NCI-H2107 (cell line): Measurements from ENCODE around the gene TPBGL.
A peak's percentile ranks its signal among the peaks of the same experiment; 100 is the strongest.

ENCODE experiments used
- DNase-seq: peaks from one replicate; lab custom pipeline; 2025; lab: John Stamatoyannopoulos, UW

The TPBGL gene

DNA sequence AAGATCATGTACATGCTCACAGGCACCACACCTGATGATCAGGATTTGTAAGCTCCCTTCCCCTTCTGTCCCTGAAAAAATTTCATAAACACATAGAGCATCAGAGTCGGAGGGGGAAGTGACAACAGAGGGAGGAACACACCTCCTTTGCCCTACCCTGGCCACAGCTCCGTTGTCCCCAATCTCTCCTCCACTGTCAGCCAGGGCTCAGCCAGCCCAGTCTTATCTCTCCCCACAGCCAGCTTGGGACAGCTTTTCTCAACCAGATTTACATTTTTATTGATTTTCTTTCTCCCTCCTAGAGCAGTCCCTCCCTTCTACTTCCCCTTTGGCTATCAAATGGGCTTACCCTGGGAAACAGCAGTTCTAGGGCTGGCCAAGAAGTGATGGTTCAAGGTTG is 32.1 kb upstream of the TPBGL start:
- no peak for DNase-seq

DNA sequence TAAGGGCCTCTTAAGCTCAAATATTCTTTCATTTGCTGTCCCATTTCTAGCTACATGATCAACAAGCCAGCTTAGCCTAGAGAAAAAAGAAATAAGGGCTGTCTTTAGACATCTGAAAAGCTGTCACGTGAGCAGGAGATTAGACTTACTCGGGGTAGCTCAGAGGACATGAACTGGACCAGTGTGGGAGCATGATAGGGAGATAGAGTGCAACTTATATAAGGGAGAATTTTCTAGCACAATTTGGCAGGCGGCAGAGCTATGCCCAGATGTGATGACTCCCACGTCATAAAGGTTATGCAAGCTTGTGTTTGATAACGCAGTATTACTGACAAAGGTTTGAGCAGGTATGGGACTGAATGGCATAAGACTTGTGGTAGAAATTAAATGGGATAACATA is 28.2 kb upstream of the TPBGL start:
- no peak for DNase-seq

DNA sequence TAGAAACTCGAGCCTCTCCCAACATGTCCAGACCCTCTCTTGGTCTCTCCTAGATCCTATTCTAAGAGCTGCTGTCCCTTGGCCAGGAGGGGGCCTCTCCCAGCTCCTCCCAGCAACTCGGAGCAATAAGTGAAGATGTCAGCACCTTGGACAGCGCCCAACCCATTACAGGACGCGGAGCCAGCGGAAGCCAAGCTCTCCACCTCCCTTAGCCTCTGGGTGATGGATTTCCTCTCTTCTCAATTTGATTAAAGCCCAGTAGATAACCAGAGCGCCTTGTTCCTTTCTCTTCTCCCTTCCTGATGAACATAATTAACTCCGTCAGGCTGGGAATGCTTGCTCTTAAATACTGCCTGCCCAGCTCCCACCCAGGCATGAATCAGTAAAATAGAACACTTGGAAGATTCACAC is 26.2 kb upstream of the TPBGL start:
- no peak for DNase-seq

DNA sequence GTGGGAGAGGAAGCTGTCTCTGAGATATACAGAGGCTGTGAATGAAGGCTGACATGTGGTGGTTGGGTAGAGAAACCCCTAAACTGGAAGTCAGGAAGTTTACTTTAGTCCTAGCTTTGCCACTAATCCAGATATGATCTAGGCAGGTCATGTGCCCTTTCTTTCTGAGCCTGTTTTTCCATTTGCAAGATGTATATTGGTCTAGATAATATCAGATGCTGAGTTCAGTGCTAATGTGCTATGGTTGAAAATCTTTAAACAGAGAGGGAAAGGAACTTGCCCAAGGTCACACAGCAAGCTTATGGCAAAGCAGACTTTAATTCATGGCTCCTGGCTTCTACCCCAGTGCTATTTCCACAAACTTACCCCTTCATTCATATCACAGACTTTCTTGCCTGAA is 25.7 kb upstream of the TPBGL start:
- DNase-seq, result no peak

DNA sequence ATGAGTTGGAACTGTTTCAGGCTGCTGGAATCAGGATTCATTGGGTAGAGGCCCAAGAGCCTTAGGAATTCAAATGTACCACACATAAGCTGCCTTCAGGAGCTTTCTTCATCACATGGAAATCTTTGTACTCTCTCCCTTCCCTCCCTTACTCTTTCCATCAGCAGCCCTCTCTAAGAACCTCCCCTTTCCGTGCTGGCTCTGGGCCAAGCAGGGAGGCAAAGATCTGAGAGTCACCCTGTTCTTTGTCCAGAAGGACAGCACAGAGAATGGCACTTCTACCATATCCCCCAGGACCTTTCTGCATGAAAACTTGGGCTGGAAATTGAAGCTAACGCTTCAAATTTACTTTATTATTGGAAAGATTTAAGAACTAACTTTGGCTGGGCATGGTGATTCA is 20.7 kb upstream of the TPBGL start:
- DNase-seq, result no peak

DNA sequence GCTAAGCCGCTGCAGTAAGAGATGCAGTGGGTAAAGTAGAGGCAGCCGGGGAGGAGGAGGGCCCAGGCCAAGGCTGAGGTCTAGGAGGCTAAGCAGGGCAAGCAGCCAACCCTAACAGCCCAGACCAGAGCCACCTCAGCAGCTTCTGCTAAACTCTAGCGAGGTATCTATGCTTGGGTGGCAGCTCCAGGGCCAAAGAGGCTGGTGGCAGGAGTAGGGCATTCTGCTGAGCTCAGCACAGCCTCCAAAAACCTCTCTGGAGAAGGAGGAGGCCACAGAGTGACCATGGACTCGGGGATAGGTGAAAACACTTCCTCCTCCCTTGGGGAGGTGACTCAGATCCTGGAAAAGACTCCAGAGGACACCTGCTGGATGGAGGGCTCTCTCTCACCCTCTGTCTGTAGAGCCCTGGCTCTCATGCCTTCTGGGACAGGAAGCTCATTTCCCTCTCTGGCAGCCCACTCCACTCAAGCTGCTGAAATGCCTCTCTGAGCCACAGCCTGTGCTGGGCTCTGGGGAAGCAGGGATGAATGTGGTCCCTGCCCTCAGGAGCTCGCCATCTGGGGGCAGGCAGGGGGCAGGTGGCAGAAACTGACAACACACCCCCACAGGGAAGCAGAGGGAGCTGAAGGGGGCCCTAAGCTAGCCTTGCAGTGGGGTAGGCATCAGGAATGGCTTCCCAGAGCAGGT is 16.5 kb upstream of the TPBGL start:
- DNase-seq, result no peak

DNA sequence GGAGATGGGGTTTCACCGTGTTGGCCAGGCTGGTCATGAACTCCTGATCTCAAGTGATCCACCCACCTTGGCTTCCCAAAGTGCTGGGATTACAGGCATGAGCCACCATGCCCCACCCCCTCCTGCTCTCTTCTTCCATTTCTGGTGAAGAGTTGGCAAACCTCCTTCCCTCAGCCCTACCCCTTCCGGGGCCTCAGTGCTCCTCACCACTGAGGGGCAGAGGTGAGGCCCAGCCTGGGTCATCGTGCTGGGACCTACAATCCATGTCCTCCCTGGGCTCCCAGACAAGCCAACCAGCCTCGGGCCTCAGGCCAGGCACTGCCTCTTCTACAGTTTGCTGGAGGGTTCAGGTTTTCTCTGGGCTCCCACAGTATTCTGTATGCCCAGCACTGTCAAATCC is 14.8 kb upstream of the TPBGL start:
- DNase-seq, result no peak

DNA sequence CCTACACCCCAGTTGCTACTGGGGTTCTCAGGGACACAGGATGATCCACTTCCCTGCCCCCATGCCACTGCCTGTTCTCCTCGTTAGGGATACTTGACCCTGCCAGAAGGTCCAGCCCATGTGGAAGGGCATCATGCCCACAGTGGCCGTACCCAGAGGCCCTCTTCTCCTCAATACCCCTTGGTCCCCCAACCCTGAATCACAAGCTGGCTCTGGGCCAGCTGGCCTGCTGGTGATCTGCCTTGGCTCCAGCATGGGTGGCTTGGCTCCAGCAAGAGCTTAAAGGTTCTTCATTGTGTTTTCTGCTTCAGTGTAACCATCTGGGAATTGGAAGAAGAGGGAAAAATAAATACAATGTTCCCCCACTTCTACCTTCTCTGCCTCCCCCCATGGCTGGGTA is 11.1 kb upstream of the TPBGL start:
- no peak for DNase-seq

DNA sequence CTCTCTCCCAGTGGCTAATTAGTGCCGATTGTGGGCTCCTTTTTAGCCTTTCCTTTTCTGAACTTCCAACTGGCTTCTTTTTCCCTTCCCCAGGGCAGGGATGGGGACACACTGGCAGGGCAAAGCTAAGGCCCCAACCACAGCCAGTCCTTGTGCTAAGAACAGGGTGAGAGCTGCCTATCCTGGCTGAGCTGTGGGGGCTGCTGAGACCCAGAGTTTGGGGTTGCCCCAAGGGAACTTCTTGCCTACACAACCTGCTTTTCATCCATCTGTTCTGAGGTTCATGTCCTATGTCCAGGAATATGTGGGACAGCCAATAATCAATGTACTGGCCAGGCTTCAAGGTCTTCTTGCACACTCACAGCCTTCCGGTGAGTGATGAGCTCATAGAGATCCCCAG is 10.0 kb upstream of the TPBGL start:
- no peak for DNase-seq

DNA sequence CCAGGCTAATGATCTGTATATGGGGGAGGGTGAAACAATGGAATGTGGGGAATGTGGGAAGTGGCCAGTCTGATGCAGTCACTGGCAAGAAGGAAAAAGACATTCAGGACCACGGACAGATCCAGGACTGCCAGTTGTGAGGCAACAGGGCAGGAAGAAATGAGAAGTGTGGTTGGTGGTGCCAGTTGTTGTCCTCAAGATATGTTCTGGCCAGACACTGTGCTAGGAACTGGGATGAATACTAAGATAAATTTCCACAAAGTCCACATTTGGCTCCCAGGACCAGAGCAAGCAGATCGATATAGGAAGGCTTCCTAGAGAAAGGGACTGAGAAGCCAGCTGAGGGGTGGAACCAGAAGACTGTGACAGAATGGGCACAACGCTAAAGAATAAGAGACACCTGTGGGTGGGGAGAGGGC is 6.8 kb upstream of the TPBGL start:
- DNase-seq, result no peak

DNA sequence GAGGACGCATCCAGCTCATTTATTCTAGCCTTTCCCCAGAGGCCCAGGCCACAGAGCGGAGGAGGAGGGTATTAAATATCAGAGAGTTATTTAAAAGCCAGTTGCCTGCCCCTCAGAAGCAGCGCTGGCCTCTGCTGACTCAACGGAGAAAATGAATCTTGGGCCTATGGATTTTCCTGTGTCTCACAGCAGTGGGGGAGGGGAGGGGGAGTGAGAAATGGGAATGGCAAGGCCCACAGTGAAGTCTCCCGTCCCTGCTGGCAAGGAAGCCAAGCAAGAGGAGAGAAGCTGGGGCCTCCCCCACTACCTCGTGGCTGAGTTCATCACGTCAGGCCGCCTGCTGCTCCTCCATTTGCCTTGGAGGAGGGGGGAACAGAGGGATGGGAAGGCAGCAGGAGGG is 4.5 kb upstream of the TPBGL start:
- no peak for DNase-seq

DNA sequence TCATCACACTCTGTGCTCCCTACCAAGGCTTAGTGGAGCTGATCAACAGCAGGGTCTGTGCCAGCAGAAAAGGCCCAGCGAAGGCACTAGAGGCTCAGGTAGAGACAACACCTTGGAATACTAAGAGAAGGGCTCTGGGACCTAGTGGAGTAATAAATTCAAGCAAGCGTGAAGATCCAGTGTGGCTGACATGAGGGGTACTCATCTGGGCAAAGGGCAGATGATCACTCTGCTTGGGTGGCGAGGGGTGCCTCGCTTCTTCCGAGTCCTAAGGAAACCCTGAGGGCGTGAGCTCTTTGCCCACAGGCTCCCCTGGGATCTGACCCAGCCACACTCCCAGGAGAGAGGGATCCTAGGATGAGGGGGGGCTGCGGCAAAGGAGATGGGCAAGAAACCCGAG is 3.5 kb upstream of the TPBGL start:
- no peak for DNase-seq

DNA sequence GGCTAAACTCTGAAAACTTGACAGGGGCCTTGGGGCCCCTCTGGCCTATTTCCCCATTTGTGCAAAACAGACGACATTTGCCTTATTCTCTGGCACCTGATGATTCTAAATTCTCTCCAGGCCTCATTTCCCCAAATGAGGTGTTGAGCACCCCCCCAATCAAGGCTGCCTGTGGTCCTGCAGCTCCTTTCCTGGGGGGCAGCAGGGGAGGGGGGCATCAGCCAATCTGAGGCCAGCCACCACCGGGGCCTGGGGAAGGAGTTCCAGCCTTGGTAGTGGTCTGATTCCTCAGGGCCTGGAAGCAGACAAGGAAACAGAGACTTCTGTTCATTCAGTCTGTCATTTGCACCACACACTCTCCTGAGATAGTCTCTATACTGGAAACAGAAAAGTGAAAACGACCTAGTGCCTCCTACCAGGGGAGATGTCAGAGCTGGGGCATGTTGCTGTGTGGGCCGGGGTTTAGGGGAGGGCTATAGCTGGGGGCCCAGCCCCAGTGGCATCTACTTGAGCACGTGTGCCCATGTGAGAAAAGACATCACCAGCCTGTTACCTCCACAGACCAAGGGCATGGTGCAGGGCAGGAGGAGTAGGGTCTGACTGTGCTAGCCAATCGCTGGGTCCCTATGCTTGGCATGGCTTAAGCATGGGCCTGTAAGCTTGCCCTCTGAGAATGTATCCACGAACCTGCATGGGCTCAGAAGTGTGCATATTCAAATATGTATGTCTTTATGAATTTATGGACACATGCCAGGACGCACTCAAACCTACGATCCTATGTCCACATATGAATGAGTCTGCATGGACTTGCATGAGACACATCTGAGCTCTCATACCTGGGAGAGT is 1.8 kb upstream of the TPBGL start:
- DNase-seq, result no peak

DNA sequence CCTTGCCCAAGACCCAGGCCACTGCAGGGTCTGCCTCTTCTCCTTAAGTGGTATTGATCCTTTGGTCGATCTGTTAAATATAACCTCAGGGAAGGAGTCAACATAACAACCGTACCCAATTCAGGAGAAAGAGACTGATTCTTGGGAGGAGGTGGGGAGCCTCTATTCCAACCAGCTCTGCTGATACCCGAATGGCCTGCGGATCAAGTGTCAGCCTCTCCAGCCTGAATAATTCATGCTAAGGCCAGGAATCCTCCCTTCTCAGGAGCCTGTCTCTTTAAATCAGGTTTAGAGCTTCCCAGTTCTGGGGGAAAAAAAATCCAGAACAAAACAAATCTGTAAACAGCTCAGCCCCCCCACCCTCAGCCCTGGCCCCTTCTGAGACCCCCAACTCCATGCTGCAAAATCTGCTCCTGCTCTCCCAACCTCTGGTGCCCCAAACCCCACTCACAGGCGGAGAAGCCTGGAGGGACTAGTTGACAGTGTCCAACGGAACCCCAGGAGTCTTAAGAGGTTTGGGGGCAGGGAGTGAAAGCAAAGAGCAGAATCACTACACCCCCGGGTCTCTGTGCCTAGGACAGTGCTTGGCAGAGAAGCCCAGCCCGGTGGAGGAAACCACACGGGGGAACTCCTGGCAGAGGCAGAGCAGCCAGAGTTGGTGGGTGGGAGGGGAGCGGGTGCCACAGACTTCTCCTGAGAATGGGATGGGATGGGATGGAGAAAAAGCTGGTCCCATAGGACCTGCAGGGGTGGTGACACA is 863 bp upstream of the TPBGL start:
- no peak for DNase-seq

DNA sequence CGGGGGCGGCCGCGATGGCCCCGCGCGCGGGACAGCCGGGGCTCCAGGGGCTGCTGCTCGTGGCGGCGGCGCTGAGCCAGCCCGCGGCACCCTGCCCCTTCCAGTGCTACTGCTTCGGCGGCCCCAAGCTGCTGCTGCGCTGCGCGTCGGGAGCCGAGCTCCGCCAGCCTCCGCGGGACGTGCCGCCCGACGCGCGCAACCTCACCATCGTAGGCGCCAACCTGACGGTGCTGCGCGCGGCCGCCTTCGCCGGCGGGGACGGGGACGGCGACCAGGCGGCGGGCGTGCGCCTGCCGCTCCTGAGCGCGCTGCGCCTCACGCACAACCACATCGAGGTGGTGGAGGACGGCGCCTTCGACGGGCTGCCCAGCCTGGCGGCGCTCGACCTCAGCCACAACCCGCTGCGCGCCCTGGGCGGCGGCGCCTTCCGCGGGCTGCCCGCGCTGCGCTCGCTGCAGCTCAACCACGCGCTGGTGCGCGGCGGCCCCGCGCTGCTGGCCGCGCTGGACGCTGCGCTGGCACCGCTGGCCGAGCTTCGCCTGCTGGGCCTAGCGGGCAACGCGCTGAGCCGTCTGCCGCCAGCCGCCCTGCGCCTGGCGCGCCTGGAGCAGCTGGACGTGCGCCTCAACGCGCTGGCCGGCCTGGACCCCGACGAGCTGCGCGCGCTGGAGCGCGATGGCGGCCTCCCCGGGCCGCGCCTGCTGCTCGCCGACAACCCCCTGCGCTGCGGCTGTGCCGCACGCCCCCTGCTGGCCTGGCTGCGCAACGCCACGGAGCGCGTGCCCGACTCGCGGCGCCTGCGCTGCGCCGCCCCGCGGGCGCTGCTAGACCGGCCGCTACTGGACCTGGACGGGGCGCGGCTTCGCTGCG is 697 bp downstream of the TPBGL start:
- DNase-seq, result peak; percentile 42

DNA sequence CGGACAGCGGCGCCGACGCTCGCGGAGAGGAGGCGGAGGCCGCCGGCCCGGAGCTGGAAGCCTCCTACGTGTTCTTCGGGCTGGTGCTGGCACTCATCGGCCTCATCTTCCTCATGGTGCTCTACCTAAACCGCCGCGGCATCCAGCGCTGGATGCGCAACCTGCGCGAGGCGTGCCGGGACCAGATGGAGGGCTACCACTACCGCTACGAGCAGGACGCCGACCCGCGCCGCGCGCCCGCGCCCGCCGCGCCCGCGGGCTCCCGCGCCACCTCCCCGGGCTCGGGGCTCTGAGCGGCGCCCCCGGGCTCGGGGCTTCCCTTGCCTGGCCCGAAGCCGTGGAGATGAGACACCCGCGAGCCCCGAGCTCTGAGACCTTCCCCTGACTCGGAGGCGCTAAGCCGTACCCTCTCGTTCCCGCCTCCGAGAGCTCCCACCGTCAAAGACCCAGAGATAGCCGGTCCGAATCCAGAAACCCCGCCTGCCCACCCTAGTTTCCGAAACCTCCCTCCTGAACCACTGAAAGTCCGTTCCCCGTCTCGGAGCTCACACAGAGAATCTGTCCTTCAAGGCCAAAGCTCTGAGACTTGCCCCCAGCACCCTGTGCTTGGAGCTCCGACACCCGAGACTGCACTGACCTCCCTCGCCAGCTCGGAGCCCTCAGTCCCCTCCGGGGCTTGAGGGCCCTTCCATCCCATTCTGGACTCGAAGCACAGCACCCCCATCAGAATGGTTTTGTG is 1.5 kb downstream of the TPBGL start:
- DNase-seq, result no peak

DNA sequence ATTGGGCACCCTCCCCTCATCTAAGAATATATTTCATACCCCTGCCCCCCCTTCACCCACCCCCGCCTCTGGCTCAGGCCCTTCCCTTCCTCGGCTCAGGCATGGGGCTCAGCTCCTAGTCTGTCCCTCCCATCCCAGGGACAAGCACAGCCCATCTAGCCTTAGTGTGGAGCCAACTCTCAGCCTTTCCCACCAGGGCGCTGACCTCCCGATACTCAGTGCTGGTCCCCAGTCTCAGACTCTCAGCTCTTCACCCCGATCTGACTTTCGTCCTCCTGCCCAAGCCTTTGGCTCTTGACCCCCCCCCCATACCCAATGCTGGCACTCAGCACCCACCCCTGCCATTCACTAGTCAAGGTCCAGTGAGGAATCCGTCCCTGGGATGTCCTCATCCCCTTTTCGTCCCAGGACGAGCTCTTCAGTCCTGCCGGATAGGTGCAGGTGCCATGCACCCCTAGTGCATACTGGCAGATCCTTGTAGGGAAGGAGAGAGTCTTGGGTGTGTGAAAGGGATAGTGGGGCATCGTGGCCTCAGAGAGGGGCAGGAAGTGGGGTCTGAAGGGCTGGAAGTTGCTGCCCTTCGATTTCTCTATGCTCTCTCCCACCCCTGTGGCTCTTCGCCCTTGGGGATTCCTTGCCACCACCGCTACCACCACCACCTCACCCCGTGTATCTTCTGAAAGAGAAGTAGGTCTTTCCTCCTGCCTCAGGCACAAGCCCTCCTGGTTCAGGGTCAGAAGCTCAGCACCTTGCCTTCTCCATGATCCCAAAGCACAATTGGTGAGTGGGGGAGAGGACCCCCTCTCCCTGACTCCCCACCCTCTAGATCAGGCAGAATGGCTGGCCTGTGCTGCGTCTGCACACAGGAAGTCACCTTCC is 2.4 kb downstream of the TPBGL start:
- no peak for DNase-seq

DNA sequence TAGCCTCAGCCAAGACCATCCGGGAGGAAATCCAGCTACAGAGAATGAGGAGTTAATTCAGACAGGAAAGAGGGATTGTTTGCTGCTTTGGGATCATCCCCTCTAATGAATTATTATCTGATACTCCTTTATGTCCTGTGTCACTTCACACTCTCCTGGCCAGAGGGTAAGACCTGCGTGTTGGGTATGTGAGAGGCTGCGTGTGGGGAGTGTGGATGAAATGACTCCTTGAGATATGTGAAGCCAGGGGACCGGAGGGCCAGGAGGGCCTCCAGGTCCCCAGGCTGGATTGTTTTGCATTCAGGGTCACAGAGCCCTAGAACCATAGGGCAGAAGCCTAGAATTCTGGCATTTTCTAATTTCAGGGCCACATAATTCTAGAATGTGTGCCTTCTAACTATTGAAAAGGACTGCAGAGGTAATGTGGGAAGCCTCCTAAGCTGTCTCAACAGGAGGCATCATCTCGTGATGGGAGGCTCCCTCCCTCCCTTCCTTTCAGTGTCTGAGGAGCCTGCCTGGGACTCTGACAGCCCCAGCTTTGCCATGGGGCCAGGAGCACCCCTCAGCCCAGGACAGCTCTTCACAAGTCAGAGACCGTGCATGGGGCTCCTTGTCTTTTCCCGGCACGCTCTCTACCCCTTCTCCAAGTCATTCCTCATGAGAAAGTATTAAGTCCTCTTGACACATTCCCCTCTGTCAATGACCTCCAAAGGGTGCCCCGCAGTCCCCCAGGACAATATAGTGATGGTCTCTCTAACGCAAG is 3.7 kb downstream of the TPBGL start:
- no peak for DNase-seq

DNA sequence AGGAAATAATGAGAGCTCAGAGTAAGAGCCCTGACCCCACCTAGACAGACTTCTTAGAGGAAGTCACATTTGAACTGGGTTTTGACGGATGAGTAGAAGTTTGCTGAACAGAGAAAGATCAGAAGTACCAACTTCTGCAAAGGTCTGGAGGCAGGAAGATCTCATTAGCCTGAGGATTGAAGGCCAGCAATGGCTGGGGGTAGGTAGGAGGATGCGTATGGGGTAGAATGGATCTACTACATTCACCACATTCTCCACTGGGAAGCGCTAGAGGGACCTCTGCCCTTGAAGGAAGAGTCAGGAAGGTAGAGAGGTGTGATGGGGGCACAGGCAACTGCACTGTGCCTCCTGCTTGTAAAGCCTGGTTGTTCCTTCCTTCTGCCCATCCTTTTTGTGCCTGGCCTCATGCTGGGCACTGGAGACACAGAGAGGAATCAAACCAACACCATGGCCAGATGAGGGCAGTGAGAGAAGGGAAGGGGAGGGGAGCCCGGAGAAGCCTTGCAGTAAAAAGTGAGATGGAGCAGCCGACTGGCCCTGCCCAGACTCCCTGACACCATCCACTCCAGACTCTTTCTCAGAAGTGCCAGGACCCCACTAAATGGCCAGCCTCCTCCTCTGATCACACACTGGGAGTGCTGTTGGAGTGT is 4.9 kb downstream of the TPBGL start:
- no peak for DNase-seq
